GM21737 (cell line): ENCODE data around the gene RGS9.
A peak's percentile ranks its signal among the peaks of the same experiment; 100 is the strongest.
"Not testable (repeated sequence)": the region's sequence is repeated elsewhere in the genome, so short reads cannot be mapped to it uniquely, and the experiment has no call there.

Experiments used
- ATAC-seq: cut with Tn5 transposase; IDR thresholded peaks from one replicate; pipeline ENCODE4 v1.9.1; 2021; ENCODE audit warnings: mild to moderate bottlenecking, moderate library complexity; ENCODE audit not compliant: unreplicated experiment

RGS9 gene

DNA sequence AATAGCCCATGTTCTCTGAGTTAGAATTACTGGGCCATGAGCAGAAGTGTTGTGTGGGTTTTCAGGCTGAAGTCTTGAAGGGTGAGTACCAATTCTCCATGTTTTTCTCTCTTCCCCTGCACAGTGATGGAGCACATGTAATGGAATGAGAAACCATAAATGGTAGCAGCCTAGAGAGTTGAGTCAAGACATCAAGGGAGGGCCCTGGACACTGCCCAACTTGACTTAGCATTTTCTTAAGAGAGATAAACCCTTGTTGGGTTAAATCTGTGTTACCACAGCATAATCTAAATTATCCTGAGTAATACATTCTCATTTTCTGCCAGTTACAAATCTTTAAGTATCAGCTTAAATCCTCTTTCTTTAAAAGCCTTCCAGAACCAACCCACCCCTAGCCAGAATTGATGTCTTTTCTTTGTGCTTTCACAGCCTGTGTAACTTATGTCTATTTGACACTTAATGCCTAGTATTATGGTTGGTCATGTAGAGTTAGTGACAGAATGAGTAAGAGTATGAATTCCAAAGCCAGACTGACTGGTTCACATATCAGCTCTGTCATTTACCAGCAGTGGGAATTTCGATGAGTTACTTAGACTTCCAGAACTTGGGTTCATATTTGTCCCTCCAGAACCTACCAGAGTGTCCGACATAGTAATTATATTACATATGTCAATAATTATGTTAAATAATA lies 27.0 kb upstream of the RGS9 start:
- ATAC-seq: no peak

DNA sequence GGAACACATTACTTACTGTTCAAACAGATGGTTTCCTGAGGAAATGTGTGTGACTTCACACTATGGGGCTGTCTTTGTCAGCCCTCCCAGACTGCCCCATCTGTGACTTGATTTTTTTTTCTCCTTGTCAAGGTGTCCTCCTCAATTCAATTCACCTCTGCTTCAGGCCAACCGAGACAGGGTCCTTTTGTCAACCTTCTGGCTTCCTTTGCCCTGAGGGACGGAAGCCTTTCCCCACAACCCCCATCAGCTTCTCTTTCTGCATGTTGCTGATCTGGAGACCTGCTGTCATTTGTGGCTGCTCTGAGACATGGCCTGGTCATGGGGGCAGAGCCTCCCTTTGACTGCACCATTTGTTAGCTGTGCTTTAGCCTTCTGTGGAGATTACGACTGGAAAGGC lies 21.3 kb upstream of the RGS9 start:
- no peak for ATAC-seq

DNA sequence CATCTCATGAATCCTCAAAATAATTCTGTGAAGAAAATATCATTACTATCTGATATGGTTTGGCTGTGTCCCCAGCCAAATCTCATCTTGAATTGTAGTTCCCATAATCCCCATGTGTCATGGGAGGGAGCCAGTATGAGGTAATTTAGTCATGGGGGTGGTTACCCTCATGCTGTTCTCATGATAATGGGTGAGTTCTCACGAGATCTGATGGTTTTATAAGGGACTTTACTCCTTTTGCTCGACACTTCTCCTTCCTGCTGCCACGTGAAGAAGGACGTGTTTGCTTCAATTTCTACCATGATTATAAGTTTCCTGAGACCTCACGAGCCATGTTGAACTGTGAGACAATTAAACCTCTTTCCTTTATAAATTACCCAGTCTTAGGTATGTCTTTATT lies 20.7 kb upstream of the RGS9 start:
- not testable (repeated sequence) for ATAC-seq

DNA sequence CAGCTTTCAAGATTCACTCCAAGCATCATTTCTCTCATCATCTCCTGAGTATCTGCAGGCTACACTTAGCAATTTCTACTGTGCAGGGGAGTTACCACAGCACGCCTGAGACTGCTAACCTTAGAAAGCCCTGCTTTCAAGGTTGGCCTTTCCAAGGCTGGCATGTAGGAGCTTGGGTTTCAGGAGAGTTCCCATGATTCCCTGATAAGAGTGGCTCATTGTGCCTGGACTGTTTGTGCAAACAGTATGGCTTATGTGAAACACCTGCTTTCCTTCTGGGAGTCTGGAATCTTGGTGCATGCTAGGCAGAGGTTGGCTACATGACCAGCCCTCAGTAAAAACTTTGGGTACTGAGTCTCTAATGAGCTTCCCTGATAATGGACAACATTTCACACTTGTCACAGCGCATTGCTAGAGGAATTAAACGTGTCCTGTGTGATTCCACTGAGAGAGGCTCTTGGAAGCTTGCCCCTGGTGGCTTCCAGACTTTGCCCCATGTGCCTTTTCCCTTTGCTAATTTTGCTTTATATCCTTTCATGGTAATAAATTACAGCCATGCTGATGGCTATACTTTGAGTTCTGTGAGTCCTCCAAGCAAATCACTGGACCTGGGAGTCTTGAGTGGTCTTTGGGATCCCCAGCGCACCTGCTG lies 19.7 kb upstream of the RGS9 start:
- no peak for ATAC-seq

DNA sequence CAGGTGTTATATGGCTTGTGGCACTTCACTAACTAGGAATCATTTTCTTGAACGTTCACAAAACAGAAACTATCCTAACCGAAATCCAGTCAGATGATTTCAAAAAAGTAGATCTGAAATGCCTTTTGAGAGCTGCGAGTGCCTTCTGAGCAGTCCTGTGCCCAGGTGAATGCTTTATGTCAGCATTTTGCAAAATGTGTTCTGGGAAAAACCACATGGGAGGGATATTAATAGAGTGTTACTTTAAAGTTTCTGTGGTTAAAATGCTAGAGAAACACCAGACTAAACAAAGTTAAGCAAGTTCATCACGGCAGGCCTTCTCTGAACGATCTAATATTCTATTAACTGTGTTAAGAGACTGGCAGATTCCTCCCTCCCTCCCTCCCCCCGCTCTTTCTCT lies 15.8 kb upstream of the RGS9 start:
- no peak for ATAC-seq

DNA sequence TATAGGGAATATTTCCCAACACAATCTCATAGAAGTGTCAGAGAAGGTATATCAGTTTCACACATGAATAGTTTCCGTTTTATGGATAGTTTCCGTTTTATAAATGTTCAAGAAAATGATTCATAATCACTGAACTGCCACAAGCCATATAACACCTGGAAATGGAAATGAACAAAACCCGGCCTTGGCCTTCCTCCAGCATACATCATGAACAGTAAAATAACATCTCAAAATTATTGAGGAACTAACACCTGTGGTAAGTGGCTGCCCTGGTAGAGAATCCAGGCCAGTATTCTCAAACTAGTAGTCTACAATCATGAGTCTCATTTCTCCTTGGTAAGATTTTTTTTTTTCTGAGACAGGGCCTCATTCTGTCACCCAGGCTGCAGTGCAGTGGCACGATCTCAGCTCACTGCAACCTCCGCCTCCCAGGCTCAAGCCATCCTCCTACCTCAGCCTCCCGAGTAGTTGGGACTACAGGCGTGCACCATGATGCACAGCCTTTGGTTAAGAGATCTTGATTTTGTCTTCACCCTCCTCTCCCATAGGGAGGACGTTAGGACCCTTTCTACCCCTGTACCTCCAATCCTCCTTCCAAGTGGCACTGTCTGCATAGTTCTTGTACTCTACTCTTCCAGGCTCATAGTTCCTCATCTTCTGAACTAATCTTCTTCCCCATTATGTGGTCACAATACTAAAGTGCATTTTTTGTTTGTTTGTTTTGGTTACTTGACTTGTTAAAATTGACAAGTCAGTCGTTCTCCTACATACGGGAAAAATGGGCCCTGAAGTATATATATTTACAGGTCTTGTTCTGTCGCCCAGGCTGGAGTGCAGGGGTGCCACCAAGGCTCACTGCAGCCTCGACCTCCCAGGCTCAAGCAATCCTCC lies 15.0 kb upstream of the RGS9 start:
- no peak for ATAC-seq

DNA sequence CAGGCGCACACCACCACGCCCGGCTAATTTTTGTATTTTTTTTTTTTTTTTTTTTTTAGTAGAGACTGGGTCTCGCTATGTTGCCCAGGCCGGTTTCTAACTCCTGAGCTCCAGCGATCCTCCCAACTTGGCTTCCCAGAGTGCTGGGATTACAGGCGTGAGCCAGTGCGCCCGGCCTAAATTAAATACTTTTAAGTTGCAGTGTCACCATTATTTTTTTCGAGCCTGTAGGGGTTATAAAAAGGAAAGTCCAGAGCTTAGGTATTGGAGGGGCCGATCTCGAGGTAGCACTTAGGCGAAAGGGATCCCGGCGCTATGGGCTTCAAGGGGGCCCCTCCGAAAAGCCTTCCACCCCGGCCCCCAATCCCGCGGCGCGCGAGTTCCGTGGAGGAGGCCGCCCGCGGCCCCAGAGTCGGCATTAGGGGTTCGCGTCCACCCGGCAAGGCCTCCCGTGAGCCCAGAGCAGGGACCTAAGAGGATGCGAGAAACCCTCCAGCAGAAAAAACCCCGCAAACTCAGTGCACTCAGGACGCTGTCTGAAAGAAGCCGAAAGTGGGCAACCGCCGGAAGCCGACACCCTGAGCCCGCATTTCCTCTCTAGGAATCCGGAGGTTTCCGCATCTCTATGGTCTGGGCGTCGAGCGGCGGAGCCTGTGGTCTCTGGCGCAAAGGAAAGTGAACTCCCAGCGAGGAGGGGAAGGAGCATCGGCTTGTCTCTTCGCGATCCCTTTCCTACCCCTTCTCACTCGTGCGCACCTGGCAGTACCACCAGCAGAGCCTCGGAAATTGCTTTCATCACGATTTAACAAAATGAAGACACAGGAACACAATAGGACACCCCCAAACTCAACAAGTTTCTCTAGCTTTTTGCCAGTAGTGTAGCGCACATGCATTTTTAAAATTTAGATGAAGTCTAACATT lies 14.1 kb upstream of the RGS9 start:
- peak; percentile 50 for ATAC-seq

DNA sequence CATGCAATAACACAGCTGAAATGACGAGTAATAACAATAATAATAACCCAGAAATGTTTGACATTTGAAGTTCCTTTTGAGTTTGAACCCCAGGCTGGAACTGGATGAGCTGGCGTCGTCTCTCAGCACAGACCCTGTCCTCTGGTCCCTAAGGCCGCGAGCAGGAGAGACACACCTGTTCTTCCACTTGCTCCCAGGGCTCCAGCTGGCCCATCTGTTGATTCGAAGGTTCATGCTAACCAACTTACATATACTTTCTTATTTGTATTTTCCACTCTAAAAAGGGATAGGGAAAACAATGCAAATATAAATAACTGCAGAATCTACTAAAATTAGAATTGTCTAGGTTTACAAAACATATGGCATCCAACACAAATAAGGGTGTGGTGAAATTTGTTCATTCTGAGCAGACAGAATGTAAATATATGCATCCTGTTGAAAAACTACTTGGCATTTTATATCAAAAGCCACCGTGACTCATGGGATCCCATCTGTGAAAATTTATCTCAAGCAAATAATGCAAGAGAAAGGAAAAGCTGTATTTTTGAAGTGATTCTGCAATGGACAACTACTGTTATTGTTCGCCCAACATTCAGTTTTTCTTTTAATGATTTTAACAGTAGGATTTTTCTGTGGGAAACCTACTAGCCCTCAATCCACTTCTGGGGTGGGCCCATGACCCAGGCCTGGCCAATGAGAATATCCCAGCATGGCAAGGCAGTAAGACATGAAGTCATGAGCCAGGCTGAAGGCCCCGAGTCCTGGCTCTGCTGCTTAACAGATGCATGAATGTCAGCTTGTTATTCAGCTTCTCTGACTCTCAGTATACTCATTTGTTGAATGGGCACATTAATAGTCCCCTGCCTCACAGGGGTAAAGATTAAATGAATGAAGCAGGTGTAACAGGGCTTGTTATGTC lies 13.2 kb upstream of the RGS9 start:
- no peak for ATAC-seq

DNA sequence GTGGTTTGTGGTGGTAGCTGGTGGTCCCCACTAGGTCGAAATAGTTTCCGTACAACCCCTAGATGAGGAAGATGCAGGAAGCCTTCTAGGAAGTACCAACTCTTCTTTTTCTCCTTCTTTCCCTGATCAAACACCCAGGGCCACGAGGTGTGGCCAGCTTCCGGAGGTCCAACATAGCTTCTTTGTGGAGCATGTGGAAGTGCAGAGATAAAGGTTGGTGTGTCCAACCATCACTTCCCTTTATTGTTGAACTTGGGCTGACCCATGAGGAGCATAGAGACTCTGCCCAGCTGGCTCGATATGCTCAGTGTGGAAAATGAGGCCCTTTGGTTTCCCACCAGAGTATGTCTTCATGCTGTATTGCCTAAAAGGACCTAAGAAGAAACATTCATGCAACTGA lies 6.3 kb upstream of the RGS9 start:
- no peak for ATAC-seq

DNA sequence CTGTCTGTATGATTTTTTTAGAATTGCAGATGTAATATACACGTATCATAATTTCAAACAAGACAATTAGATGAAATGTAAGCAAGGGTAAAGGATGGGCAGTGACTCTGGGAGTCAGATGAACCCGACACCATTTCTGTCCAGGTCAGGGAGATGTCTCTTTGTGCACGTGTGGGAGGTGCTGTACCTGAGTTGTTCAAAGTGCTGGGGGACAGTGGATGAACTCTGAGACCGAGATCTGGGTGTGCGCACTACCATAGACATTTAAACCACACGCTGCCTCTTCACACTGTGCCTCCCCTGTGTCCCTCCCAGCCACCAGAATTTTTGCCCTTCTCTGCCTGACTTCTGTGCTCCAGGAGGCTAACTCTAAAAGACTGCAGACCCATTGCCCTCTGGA lies 5.9 kb upstream of the RGS9 start:
- ATAC-seq: no peak

DNA sequence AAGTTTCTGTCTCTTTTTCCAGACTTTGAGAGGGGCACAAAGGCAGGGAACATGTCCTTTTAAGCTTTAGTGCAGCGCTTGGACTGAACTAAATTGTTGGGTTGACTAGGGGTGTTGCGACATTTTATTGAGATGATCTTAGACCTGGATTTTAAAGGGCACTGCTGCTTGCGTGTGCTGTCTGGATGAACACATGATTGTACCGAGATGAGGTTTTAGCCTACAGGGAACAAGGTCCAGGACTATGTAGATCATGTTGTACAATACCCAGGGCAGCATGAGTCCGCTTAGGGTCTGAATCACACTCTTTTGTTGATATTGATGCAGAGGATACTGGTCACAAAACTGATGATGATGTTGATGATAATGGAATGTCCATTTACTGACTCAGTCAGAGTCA lies 5.2 kb upstream of the RGS9 start:
- no peak for ATAC-seq

DNA sequence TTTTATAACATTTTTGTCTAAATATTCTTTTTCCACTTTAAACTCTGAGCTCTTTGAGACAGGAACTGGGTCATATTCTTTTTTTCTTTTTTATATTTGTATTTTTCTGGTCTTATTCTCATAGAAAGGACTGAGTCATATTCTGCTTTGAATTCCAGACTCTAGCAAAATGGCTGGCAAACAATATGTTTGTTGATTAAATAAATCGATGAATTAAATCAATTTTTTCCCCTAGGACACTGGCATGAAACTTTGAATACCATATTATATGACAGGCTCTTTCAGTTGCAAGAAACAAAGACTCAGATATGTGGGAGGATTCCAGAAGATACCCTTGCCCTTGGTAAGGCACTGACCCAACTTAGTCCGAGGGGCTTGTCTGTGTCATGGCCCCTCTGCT lies 3.1 kb upstream of the RGS9 start:
- no peak for ATAC-seq

DNA sequence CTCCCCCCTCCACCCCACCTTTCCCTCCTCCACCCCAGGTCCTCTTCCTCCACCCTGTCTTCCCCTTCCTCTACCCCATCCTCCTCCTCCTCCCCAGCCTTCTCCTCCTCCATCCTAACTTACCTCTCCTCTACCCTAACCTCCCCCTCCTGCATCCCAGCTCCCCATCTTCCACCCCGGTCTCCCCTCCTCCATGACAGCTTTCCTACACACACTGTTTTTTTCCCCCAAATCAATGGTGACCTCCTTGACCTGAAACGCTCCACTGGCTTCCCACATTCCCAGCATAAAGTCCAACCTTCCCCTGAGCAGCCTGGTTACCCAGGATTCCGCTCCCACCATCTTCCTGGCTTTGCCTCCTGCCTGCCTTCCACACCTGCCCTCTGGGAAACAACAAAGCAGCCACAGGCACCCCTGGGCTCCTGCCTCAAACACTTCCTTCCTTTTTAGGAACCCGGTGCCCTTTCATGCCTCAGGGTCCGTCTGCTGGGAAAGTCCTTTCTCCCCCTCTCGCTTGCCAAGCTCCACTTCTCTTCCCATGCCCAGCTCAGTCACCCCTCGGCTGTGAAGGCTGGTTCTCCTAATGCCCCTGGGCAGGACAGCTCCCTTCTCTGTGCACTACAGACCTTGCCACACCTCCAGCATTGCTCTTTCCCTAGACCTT lies 2.1 kb downstream of the RGS9 start:
- no peak for ATAC-seq

DNA sequence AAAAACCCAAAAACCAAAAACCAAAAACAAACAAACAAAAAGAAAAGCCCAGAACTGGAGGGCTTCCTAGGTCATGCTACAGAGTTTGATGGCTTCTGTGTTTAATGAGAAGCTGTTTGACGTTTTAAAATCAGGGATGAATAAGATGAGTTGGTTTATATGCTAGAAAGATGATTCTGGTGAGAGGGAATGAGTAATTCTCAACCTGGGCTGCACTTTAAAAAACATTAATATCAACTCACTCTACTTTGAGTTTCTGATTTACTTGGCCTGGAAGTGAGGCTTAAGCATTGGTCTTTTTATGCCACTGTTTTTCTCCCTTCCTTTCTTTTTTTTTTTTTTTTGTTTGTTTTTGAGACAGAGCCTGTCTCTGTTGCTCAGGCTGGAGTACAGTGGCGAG lies 5.1 kb downstream of the RGS9 start:
- no peak for ATAC-seq

DNA sequence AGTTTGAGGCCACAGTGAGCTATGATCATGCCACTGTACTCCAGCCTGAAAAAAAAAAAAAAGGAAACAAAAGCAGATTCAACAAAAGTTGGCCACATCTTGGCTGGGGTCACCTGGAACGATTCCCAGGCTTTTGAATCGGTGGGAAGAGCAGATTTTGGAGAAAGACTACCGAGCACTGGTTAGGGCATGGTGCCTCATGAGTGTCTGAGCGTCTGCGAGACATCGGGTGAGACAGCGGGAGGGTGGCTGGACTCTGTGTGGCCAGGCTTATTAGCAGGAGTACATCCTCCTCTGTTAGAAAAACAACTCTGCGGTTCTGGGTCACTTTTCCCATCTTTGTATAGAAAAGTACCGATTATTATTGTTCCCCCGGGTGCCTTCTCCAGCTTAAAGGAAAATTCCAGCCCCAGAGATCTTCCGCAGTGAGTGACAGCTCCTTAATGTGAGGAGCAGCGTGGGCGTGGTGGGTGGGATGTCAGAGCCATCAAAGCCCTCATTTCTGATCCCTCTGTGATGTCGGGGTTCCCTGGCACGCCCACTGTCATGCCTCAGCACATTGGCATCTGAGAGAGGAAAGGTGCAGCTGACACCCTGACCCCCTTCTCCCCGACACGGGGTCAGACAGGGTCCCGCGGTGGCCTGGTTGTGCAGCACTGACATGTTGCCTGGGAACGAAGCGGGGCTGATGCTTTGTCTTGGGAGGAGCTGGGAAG lies 6.9 kb downstream of the RGS9 start:
- no peak for ATAC-seq

DNA sequence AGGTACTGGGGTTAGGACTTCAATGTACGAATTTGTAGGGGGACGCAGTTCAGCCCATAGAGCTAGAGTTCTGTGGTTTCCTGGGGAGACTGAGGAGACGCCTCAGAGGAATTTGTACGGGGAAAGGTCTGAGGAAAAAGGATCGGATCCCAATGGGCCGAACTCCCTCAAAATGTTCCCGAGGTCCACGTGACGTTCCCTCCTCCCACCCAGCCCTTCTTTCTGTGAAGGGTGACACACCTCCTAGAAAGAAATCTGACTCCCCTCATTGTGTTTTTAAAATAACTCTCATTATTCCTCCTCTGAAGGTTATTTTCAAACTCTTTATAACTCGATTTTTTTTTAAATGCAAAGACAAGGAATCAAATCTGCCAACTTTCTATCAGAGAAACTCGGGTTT lies 8.6 kb downstream of the RGS9 start:
- no peak for ATAC-seq

DNA sequence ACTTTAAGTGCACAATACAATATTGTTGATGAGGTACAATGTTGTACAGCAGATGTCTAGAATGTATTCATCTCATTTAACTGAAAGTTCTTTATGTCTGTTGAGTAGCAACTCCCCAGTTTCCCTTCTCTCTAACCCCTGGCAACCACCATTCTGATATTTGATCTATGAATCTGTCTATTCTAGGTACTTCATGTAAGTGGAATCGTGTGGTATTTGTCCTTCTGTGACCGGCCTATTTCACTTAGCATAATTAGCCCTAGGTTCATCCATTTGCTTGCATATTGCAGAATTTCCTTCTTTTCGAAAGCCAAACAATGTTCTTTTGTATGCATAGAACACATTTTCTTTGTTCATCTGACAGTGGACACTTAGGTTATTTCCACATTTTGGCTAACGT lies 10.8 kb downstream of the RGS9 start:
- no peak for ATAC-seq

DNA sequence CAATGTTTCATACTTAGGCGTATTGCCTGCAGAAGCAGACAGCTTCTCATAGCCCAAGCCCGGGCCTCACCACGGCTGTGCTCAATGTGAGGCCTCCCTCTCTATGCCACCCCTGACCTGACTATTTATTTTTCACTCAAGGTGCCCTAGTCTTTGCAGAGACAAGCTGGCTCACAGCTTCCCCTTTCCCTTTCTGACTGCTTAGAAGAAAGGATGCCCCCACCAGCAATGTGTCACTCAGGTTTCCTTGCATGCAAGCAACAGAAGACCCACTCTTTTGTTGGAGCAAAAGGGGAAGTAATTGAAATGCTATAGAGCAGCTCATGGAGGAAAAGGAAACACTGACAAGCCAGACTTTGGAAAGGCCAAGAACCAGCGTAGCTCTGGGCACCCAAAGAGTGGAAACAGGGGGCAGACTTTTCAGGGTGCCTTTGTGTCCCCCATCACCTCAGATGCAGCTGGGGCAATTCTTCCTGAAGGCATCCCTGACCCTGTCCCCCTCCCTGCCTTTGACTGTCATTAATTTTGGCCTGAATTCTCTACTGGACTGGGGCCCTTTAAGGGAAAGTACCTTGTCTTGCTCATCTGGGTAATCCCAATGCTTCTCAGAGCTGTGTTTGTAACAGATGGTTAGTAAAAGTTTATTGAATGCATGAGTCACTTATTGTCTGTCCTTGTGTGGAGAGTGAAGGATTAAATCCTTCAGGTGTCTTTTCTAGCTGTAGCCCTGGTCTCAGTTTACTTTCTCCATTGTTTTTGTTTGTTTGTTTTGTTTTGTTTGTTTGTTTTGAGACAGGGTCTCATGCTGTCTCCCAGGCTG lies 17.8 kb downstream of the RGS9 start:
- ATAC-seq: peak; percentile 71
